C4-2B (cell line): ENCODE data around the gene DDX24.
"Not testable (repeated sequence)": the region's sequence is repeated elsewhere in the genome, so short reads cannot be mapped to it uniquely, and the experiment has no call there.

Source experiments
- H3K27ac ChIP-seq: fragments of 450-650 bp; 2 replicates; pipeline ENCODE4 v1.5.1; 2017
- ZFX ChIP-seq: fragments of 450-650 bp; IDR thresholded peaks from 2 replicates; pipeline ENCODE4 v1.6.1; 2017
- TF ChIP-seq, protein P1 (sequence below): fragments of 450-650 bp; conservative IDR thresholded peaks from 2 replicates; pipeline ENCODE4 v1.5.1; 2017; ENCODE audit warnings: mild to moderate bottlenecking

The DDX24 gene

DNA sequence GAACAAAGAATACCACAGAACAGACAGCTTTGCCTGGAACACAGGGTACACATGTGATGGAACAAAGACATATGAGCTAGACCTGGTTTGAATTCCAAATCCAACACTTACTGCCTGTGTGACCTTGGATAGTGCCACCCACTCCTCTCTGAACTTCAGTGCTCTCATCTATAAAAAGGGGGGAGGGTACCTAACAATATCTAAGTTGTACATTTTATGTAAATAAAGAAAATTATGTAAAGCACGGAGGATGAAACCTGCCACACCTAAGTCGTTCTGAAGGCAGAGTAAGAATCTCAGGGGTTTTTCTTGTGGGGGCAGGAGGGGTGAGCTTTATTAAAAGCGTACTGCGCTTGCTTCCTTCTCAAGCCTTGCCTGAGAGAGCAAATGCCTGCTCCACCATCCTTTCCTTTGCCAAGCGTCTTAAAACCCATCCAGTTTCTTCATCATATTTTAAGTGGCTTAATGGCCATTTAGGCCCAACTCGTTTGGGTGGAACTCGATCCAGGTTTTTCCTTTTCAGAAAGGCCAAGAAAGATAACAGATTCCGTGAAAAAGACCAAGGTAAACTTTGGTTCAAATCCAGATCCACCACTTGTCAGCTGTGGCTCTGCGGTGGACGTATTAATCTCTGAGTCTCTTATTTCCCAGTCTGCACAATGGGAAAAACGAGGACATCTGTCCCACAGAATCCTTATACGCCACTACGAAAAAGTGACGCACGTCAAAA lies 946 bp downstream of the DDX24 start:
- no peak for TF ChIP-seq ZFX
- TF ChIP-seq, protein P1, sequence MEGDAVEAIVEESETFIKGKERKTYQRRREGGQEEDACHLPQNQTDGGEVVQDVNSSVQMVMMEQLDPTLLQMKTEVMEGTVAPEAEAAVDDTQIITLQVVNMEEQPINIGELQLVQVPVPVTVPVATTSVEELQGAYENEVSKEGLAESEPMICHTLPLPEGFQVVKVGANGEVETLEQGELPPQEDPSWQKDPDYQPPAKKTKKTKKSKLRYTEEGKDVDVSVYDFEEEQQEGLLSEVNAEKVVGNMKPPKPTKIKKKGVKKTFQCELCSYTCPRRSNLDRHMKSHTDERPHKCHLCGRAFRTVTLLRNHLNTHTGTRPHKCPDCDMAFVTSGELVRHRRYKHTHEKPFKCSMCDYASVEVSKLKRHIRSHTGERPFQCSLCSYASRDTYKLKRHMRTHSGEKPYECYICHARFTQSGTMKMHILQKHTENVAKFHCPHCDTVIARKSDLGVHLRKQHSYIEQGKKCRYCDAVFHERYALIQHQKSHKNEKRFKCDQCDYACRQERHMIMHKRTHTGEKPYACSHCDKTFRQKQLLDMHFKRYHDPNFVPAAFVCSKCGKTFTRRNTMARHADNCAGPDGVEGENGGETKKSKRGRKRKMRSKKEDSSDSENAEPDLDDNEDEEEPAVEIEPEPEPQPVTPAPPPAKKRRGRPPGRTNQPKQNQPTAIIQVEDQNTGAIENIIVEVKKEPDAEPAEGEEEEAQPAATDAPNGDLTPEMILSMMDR, result no peak
- H3K27ac ChIP-seq, result peak overlapping the region; percentile 88

DNA sequence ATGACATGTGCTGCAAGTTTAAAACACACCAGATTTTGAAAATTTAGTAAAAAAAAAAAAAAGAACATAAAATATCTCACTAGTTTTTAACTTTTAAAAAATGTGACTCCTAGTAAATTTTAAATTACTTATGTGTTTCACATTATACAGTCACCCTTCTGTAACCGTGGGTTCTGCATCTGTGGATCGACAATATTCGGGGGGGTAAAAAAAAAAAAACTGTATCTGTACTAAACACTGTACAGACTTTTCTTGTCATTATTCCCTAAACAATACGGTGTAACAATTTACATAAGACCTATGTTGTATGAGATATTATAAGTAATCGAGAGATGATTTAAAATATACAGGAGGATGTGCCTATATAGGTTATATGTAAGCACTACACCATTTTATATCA lies 3.2 kb downstream of the DDX24 start:
- no peak overlapping the region for H3K27ac ChIP-seq
- TF ChIP-seq, protein P1, result no peak
- no peak for TF ChIP-seq ZFX

DNA sequence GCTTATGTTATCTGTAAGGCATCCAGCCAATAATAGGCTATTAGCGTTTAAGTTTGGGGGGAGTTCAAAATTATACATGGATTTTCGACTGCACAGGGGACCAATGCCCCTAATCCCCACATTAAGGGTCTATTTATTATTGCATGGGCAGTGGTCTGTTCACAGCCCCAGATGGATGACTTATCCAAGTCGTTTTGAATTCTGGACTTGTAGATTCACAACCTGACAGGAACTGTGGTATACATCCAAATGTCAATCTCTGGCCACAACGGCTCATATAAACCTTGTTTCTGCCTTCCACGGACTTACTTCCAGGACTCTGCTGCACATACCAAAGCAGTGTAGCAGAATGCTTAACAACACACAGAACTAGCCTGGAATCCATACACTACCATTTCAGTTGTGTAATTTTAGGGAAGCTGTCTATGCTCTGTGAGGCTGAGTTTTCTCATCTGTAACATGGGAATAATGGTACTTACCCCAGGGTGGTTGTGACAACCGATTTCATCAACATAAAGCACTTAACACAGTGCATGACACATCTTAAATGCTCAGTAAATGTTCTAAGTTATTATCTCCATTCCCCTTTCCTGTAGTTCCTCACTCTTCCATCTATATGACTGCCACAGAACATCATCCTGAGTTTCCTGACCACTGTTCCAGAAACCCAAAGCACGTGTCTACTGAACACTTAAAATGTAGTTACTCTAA lies 3.7 kb downstream of the DDX24 start:
- TF ChIP-seq ZFX, result no peak
- TF ChIP-seq, protein P1, result no peak
- no peak overlapping the region for H3K27ac ChIP-seq

DNA sequence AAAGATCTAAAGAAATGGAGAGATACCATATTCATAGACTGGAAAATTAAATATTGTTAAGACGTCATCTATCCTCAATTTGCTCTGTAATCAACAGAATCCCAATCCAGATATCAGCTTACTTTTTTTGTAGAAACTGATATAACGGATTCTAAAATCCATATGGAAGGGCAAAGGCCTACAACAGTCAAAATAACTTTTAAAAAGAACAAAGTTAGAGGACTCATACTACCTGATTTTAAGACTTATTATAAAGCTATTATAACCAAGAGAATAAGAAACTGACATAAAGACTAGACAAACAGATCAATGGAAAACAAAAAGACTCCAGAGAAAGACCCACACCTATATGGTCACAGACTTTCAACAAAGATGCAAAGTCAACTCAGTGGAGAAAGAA lies 6.0 kb downstream of the DDX24 start:
- no peak overlapping the region for H3K27ac ChIP-seq
- no peak for TF ChIP-seq ZFX

DNA sequence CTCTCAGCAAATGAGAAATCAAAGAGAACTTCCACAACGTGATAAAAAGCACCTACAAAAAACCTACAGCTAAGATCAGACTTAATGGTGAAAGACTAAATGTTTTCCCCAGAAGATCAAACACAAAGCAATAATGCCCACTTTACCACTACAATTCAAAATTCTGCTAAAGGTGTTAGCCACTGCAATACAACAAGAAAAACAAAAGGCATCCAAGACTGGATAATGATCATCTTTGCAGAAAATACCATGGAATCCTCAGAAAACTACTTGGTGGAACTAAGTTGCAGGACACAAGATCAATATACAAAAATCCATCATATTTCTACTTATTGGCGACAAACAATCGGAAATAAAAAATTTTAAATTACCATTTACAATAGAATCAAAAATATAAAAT lies 6.5 kb downstream of the DDX24 start:
- TF ChIP-seq ZFX, result no peak
- TF ChIP-seq, protein P1, result no peak
- H3K27ac ChIP-seq, result no peak overlapping the region

DNA sequence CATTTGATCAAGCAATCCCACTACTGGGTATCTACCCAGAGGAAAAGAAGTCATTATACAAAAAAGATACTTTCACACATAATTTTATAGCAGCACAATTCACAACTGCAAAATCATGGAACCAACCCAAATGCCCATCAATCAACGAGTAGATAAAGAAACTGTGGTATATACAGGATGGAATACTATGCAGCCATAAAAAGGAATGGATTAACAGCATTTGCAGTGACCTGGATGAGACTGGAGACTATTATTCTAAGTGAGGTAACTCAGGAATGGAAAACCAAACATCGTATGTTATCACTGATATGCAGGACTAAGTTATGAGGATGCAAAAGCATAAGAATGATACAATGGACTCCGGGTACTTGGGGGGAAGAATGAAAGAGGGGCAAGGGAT lies 8.9 kb downstream of the DDX24 start:
- not testable (repeated sequence) for H3K27ac ChIP-seq

DNA sequence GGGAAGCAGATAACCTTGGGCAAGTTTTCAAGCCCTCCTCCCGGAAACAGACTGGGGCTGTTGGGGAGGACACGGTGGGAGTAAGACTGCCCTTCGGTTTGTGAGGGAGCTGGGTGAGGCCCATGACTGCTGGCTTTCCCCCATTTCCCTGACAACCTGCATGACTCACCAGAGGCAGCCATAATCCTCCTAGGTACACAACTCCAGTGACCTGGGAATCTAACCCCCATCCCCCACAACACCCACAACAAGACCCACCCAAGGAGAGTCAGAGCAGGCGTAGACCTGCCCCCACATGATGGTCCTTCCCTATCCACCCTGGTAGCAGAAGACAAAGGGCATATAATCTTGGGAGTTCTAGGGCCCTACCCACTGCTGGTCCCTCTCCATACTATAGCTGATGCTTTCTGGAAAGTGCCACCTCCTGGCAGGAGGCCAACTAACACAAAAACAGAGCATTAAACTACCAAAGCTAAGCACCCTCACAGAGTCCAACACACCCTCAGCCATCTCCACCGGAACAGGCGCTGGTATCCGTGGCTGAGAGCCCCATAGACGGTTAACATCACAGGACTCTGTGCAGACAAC lies 14.8 kb downstream of the DDX24 start:
- TF ChIP-seq, protein P1, result no peak

DNA sequence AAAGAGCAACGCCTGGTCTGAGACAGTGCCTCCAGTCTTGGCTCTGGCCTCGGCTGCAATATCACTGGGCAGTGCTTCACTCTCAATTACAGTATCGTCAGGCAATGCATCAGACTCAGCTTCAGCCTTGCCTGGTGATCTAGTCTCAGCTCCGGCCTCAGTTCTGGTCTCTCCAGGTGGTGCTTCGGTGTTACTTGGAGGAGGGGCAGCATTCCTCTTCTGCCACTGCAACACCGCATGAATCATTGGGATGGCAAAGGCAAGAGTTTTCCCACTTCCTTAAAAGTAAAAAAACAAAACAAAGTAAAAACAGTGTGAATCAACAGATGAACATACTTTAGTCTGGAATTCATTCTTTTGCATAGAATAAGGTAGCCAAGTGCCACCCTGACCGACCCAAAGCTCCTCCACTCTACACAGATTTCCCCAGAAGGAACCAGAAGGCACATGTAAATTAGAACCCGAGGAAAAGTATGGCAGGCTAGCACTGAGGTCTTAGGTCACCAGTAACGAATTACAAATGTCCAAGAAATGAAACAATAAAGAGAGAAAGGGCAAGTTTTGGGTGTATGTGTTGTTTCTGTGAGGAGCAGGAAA lies 18.6 kb downstream of the DDX24 start:
- no peak overlapping the region for H3K27ac ChIP-seq
- TF ChIP-seq, protein P1, result no peak
- TF ChIP-seq ZFX, result no peak

More for the DNA sequence above, 14.8 kb downstream of the DDX24 start:
- no peak overlapping the region for H3K27ac ChIP-seq
